Loucy (cell line): ENCODE measurements around the gene NFYA.

Source experiments
- EZH2phosphoT487 ChIP-seq: fragments of 200-600 bp; IDR thresholded peaks from 2 replicates; pipeline ENCODE4 v1.6.1; 2018; ENCODE audit warnings: antibody characterized with exemption, mild to moderate bottlenecking, moderate library complexity, borderline replicate concordance
- TF ChIP-seq, protein P1 (sequence below): fragments of 200-600 bp; sonication (generic); conservative IDR thresholded peaks from 2 replicates; pipeline ENCODE4 v1.5.1; 2014; ENCODE audit warnings: mild to moderate bottlenecking, antibody characterized with exemption, low read length

DNA sequence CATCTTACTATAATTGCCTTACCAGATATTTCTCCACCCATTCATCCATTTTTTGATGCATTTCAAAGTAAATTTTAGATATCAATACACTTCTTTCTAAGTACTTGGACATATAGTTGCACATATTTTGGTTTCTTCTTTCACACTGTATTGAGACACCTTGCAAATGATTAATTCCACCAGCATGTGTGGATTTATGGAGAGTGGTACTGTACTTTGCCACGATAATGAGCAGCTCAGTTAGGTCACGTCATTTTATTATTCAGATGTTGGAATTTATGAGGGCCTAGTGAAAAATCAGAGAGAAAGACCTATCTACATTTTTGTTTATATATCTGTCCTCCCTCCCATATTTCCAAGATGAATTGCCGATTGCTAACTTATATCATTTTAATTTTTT lies 5.3 kb downstream of the NFYA start:
- no peak for TF ChIP-seq EZH2phosphoT487
- TF ChIP-seq, protein P1, sequence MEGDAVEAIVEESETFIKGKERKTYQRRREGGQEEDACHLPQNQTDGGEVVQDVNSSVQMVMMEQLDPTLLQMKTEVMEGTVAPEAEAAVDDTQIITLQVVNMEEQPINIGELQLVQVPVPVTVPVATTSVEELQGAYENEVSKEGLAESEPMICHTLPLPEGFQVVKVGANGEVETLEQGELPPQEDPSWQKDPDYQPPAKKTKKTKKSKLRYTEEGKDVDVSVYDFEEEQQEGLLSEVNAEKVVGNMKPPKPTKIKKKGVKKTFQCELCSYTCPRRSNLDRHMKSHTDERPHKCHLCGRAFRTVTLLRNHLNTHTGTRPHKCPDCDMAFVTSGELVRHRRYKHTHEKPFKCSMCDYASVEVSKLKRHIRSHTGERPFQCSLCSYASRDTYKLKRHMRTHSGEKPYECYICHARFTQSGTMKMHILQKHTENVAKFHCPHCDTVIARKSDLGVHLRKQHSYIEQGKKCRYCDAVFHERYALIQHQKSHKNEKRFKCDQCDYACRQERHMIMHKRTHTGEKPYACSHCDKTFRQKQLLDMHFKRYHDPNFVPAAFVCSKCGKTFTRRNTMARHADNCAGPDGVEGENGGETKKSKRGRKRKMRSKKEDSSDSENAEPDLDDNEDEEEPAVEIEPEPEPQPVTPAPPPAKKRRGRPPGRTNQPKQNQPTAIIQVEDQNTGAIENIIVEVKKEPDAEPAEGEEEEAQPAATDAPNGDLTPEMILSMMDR: no peak
